GM19397 (cell line): ENCODE measurements around the gene PTPN6.

Experiments used
- ATAC-seq: cut with Tn5 transposase; IDR thresholded peaks from one replicate; pipeline ENCODE4 v1.9.1; 2021; ENCODE audit warnings: mild to moderate bottlenecking, moderate library complexity; ENCODE audit not compliant: unreplicated experiment

PTPN6 gene

GRCh38 chr12:6954316-6955107 is 3.4 kb downstream of the PTPN6 start:
- ATAC-seq = no peak

- no peak for ATAC-seq
Observed at GRCh38 chr12:6955108-6956020, 4.2 kb downstream of the PTPN6 start.

- no peak for ATAC-seq
Observed at GRCh38 chr12:6956021-6956727, 5.0 kb downstream of the PTPN6 start.

GRCh38 chr12:6957151-6957701 is 6.1 kb downstream of the PTPN6 start:
- no peak for ATAC-seq

DNA sequence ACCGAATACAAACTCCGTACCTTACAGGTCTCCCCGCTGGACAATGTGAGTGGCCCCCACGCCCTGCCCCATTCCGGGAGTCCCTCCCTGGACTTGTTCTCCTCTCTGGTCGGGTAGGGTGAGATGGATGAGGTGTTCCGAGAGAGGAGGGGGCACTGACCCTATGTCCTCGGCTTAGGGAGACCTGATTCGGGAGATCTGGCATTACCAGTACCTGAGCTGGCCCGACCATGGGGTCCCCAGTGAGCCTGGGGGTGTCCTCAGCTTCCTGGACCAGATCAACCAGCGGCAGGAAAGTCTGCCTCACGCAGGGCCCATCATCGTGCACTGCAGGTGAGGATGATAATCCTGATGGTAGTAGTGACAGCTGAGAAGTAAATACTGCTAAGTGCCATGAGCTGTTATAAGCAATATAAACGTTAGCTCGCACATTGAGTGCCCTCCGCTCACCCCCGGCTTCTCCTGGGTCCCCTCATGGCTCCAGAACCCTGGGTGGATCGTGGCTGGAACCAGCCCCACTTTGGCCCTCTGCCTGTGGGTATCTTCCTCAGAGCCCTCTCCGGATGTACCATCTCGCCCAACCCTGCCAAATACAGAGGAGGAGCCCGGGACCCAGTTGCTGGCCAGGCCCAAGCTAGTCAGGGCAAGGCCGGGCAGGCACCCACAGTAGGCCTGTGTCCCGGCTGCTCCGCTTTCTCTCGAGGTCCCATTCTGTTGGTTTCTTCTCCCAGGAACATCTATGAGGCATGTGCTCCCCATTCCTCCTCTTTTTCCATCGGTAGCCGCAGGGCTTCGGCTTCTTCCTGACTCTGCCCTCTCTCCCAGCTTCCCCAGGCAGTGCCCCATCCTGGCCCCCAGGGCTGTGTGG is 6.8 kb downstream of the PTPN6 start:
- ATAC-seq = no peak

DNA sequence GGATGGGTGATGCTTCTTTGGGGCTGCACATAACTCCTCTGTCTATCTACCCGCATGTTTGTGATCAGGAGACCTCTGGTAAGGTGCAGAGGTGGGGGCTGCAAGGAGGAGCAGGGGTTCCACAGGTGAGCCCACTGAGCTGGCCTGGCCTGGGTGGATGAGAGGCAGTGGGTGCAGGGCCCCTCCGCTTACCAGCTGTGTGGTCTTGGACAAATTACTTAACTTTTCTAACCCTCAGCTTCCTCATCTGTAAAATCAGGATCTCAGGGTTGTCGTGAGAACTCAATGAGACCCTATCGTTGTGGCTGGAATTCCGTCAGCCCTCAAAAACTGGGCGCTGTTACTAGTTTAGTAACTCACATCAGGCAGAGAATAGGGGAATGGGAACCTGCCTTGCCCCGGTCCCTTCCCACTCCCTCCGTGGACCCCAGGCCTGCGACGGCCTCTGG is 7.5 kb downstream of the PTPN6 start:
- ATAC-seq = no peak

DNA sequence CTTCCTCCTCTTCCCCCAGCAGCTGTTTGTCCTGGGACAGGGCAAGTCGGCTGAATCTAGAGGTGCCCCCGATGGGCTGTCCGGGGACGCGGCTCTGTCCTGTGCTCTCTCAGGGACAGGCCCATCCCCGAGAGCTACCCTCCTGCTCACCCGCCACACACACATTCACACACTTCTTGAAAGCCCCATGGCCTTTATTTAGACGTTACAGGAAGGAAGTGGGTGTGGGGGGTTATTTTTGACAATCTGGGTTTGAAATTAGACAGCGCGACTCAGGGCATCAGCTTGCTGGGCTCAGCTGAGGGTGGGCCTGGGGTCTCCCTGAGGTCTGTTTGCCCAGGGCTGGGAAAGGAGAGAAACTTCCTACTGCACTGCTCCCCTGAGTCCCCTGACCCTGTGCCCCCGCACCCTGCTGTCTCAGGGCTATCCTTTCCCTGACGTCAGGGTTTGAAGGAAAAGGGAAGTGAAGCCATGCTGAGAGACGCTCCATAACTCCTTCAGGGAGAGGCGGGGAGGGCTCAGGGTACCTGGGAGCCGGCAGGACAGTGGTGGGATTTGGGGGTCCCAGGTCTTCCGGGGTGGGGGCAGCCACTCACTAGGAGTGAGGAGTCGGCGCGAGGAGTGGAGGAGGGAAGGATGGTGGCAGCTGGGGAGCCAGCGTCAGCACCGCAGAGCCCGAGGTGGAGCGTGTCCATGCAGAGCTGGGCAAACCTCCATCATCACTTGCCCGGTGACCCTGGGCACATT is 8.1 kb downstream of the PTPN6 start:
- peak; percentile 54 for ATAC-seq

- no peak for ATAC-seq
Observed at GRCh38 chr12:6959805-6960592, 8.8 kb downstream of the PTPN6 start.

DNA sequence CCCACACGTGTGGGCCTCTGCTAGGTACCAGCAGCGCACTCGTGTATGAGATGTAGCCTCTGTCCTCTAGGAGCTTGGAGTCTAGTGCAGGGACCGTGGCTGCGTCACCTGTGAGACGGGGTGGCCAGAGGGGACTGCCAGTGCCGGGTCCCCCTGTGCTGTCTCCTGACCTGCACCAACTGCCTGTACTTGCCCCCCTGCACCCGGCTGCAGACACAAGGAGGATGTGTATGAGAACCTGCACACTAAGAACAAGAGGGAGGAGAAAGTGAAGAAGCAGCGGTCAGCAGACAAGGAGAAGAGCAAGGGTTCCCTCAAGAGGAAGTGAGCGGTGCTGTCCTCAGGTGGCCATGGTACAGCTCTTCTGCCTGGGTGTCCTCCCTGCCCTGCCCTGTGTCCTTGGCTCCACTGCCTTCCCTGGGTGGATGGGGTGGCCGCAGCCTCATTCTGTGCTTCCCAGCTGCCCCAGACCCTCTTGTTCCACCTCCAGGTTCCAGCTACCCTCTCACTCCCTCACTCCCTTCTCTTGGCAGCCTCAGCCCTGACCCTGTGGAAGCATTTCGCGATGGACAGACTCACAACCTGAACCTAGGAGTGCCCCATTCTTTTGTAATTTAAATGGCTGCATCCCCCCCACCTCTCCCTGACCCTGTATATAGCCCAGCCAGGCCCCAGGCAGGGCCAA is 9.6 kb downstream of the PTPN6 start:
- no peak for ATAC-seq

GRCh38 chr12:6961278-6961694 is 10.1 kb downstream of the PTPN6 start:
- ATAC-seq = no peak

DNA sequence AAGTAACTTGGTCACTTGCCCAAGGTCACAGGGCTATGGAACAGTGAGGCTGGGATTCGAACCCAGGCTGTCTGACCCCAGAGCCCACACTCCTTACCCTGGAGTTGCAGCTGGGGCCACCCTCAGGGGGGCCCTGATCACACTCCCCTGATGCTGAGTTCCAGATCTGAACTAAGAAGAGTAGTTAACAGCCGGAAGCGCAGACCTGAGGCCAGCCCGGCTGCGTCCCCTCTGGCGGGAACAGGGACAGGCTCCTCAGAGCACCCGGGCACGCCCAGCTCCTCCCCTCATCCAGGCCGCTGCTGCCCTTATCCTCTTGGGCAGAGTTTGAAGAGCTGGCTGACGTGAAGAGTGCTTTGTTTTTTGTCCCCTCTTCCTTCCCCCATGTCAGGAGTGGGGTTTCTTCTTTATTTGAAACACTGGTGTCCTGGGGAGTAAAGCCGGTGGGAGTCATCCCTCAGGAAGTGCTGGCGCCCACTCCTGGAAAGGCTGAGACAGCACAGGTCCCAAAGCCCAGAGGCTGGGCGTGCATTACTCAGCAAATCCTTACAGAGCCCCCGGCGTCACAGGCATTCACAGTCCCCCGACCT is 10.6 kb downstream of the PTPN6 start:
- no peak for ATAC-seq

DNA sequence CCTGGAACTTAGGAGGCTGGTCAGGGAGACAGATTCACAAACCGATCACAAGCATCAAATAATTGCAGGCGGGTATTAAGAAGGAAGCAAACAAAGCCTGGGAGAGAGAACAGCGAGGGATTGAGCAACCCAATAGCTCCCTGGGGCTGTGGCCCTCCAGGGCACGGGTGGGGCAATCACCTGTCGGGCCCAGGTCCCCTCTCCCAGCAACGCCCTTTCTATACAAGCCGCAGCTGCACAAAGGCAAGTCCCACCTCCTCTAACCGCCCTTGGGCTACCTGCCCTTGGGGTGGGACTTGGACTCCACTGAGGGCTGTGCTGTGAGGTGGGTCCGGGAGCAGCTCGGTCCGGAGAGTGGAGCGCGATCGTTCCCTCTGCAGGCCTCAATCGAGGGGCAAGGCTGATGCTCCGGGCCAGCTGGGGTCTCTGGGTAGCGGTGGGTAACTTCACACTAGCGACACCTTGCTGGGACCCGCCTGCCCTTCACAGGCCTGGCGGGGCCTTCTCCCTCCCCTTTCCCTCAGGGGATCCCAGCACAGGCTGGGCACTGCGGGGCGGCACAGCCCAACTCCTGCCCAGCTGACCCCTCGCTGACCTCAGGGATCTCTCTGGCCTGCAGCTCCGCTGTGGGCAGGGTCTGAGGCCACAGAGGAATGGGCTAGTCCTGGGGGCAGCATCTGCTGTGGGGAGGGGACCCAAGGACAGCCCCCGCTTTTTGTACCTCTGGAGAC is 11.3 kb downstream of the PTPN6 start:
- no peak for ATAC-seq

GRCh38 chr12:6963016-6963731 is 12.0 kb downstream of the PTPN6 start:
- no peak for ATAC-seq

GRCh38 chr12:6963791-6964413 is 12.7 kb downstream of the PTPN6 start:
- no peak for ATAC-seq

DNA sequence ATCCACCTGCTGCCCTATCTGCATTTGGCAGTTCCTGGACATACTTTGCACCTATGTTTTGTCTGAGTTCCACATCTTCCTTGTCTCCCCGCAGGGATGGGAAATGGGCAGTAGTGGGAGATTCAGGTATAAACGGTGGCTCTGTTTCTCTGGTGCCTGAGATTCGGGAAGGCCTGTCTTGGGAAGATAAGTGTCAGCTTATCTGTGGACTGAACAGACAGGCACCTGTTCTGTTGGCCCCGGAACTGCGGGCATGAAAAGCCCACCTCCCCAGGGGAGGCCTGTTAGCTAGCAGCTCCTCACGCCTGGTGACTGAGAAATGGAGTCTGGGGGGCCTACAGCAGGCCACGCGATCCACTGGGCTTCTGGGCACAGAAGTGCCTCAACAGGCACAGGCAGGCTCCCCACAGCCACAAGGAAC is 13.5 kb downstream of the PTPN6 start:
- ATAC-seq = no peak
